HG03439 (cell line): ENCODE data around the gene KRT74.

Source experiments
- ATAC-seq: cut with Tn5 transposase; IDR thresholded peaks from one replicate; pipeline ENCODE4 v1.9.1; 2021; ENCODE audit warnings: mild to moderate bottlenecking, moderate library complexity; ENCODE audit not compliant: unreplicated experiment

KRT74 gene

DNA sequence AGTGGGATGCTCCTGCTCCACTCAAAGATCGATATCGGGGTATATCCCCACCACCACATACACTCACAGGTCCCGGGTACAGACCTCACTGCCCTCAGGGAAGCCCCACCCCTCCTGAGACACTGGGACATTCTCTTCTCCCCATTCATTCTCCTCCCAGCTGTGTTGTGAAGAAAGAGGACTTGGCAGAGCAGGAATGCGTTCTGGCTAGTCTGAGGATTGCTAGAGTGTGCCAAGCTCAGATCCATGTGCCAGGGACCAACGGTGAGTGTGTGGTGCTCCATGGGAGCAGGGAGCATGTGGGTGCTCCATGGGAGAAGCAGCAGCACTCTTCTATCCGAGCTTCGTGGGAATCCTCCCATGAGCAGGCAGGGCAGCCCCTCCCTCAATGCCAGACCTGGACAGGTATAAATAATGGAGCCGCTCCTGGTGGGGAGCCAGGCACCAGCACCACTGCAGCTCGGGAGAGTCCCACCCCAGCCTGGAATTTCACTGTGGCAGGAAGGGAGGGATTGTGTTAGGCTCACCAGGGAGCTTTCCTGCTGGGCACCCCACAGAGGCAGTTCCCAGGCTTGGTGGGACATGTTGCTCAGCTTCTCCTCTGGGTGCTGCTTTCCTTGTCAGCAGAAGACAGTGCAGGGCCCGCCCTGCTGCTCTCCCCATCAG, 51.2 kb downstream of the KRT74 start:
- ATAC-seq = no peak

DNA sequence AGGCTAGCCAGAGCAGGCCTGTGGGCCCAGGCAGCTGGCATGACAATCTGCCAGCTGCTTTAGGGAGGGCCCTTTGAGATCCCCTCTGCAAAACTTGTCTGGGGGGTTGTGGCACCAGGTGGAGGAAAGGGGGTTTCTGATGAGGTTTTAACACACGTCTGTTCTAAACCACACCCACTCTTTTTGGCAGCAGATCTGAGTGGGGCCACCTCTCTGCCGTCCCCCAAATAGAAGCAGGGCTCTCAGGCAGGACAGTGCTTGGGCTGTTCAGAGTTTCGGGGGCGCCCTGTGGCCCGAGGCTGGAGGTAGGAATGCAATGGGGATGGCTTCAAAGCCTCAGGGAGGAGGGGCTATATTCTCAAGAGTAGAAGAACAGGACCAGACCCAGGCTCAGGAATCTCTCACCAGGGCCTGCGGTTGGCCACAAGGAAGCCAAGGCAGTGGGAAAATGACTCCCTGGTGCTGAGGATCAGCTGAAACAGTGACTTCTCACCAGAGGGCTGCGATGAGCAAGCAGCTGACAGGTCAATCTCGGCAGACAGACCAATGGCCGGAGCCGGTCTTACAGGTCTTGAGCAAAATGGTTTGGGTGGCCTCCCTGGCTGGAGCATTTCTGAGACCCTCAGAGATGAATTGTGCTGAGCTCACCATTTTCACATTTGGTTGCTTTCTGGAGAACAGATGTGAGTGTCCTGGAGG, 51.9 kb downstream of the KRT74 start:
- no peak for ATAC-seq

DNA sequence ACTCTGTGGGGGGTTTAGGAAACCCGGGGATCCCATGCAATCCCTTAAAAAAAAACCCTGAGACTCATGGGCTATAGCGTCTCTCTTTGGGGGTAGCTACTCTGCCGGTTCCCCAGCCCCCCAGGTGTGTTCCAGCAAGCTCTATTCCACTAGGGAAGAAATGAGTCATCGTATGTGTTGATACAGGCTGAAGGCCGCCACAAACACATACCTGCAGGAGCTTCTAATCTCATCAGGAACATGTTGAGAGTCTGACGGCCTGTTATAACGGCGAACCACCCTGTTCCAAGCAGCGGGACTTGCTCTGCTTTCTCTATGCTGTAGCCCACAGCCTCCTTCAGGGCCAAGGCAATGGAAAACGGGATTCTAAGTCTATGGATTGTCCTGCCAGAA, 52.5 kb downstream of the KRT74 start:
- ATAC-seq = no peak

DNA sequence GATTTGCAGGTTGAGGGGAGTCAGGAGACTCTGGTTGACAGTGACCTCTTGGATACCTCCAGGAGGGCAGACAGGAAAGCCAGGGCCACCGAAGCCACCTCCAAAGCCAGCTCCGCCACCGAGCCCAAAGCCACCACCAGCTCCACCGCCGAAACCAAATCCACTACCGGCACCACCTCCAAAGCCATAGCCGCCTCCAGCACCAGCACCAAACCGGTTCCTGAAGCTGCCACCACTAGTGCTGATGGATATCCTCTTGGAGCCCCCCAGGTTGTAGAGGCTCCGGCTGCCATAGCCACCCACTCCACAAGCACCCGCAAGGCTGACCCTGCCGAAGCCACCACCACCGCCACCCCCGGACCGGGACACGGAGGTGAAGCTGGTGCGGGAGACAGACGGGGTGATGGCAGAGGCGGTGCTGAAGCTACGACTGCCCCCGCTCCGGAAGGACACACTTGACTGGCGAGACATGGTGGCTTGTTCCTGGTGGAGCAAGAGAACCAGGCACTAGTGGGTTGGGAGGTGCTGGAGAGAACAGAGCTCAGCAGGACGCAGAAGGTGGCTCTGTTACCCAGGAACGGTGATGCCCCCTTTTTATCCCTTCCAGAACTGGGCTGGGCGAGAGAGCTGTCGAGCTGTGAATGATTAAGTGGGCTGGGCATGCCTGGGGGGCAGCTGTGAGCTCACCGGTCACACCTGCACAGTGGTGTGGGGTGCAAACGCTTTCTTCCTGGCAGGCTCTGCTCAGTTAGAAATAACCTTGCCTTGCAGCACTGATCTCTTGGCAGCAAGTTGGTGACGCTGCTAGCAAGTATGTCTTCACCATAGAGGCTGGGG, 53.6 kb downstream of the KRT74 start, which contains the start of gene KRT5:
TSS of gene KRT5 (minus strand) at position 569 of the 837 bp plus-strand sequence. CDS start at position 471, 98 bp downstream.
- ATAC-seq = no peak

DNA sequence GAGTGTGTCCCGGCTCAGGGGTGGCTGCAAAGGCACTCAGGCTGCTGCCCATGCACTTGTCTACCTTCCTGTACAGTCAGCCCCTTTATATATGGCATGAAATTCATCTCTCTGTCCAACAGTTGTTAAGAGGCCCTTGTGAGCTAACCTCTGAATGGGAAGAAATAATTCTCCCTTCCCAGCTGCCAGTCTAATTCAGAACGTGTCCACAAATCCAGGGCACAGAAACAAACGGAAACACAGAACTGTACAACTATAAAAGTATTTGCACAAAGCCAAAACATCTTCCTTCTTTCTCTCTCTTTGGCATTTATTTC, 54.3 kb downstream of the KRT74 start:
- no peak for ATAC-seq

DNA sequence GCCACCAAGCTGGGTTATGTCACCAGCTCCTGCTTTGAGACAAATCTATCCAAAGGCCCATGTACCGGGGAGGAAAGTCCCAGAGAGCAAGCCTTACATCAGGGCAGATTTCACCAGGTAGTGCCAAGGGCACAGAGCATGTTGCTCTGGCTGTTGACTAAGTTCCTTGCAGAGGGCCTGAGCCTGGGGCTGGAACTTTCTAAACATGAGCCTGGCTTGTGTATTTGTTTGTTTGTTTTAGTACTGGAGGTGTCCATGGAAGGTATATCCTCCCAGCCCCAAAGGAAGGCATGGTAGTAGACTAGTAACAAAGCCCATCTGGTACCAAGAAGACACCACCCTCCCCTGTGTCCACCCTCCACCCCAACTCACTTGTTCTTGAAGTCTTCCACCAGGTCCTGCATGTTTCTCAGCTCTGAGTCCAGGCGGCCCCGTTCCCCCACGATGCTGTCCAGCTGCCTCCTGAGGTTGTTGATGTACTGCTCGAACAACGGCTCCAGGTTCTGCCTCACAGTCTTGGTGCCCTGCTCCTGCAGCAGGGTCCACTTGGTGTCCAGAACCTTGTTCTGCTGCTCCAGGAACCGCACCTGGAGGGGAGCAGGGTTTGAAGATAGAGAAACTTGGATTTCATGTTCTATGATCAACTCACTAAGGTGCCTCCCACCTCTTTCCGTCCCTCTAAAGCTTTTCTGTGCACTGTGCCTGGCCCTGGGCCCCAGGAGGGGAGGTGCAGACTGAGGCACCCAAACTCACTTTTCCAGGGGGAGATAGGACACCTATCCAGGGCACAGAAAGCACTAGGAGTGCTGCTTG, 54.9 kb downstream of the KRT74 start:
- no peak for ATAC-seq

DNA sequence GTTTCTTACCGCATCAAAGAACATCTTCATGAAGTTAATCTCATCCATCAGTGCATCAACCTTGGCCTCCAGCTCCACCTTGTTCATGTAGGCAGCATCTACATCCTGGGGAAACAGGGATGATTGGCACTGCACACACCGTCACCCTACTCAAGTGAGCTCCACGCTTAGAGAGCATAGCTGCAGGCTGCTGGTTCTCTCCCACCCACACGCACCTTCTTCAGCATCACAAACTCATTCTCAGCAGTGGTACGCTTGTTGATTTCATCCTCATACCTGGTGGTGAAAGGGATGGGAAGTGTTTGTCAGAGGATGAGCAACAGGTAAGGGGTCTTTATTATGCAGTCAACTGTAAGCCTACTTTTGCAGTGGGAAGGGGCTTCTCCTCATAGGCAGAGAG, 55.8 kb downstream of the KRT74 start:
- ATAC-seq = no peak

DNA sequence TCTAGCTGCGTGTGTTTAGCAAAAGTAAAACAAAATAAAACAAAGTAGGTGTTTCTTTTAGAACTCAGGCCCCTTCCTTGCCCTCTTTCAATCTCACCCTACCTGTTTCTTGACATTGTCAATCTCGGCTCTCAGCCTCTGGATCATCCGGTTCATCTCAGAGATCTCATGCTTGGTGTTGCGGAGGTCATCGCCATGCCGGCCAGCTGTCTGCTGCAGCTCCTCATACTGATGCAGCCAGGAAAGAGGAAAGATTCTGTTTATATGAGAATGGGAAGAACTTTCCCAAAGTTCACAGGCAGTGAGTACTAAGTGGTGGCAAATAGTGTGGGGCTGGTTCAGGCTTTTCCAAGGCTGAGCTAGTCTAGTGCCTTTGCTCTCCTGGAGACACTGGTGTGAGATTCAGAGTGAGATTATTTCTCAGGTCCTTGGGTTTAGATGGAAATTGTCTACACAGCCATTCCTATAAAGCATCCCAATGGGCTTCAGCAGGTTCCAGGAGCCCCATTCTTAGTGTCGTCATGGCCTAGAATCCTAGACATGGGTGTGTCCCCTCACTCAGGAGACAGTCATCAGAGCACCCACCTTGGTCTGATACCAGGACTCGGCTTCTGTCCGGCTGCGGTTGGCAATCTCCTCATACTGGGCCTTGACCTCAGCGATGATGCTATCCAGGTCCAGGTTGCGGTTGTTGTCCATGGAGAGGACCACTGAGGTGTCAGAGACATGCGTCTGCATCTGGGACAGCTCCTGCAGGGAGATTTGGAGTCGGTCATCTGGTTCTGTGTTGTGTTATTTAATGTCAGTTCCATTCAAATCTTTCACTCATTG, 56.4 kb downstream of the KRT74 start:
- ATAC-seq = no peak

DNA sequence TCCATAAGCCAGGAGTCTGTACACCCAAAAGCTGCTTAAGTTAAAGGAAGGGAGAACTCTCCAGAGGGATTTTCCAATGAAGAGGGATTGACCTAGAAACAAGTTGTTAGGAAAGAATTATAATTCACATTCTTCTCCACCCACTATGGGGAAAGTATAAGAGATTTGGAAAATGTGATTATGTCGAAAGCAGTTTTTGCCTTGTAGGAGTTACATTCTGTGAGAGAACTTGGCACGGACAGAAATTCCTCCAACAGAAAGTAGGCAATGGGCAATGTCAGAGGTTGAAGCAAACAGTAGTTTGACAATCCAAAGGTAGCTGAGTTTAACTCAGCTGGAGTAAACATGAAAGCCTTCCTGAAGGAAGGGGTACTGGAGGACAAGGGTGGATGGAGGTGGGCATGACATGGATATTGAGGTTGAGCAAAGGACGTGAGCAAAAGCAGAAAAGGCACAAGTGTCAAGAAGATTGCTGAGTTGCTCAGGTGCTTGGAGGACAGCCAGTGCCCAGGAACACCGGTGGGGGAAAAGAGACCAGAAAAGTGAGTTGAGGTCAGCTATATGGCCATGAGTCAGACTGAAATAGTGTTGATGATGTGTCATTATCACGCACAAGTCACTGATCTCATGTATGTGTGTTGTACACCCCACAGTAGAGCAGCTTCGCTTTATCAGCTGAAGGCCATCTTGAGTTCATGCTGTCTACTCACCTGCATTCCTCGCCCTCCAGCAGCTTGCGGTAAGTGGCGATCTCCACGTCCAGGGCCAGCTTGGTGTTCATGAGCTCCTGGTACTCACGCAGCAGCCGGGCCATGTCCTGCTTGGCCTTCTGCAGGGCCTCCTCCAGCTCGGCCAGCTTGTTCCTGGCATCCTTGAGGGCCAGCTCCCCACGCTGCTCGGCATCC, 57.5 kb downstream of the KRT74 start:
- no peak for ATAC-seq
